Bronchial epithelial cell (primary cell): ENCODE data around the gene TMEM266. TPM values are rescaled to one million over a fixed set of nuclear protein-coding genes. Genes with fewer than 3 reads are reported as not detected.
"Not testable (repeated sequence)": the region's sequence is repeated elsewhere in the genome, so short reads cannot be mapped to it uniquely, and the experiment has no call there.

Experiments
- DNase-seq: peaks from one replicate; pipeline ENCODE4 v3.0.0-alpha.2; 2010; ENCODE audit warnings: low read depth
- FAIRE-seq: peaks from 2 replicates; lab custom pipeline; 2011; peaks lifted over from hg19 to GRCh38; lab: Jason Lieb, UNC
- H3K27me3 ChIP-seq: 2 replicates; pipeline ENCODE4 v1.5.1; 2011; ENCODE audit warnings: low read length; ENCODE audit not compliant: control insufficient read depth, insufficient read depth
- H3K36me3 ChIP-seq: 2 replicates; pipeline ENCODE4 v1.5.1; 2011; ENCODE audit warnings: low read length; ENCODE audit not compliant: control insufficient read depth, insufficient read depth
- H3K4me3 ChIP-seq: 2 replicates; pipeline ENCODE4 v1.5.1; 2011; ENCODE audit warnings: mild to moderate bottlenecking, low read depth, low read length, control low read depth
- total RNA-seq: library from RNA; depleted of rRNA; stranded (reverse); fragments of >200 nt; gene quantifications from 2 replicates; pipeline ENCODE4 v1.2.1, GENCODE V29; 2014
- TF ChIP-seq, protein P1 (sequence below): IDR thresholded peaks from 2 replicates; pipeline ENCODE4 v1.5.1; 2011; ENCODE audit warnings: mild to moderate bottlenecking, moderate library complexity, low read length, control low read depth, inconsistent platforms; ENCODE audit not compliant: insufficient read depth, severe bottlenecking

The TMEM266 gene
- total RNA-seq, 1 donor from 2014 or later, result under 0.01 TPM

GRCh38 chr15:76032046-76032445 is 27.7 kb upstream of the TMEM266 start:
- no peaks in the 10 kb centered on the region for H3K36me3 ChIP-seq
- no peak for FAIRE-seq
- TF ChIP-seq, protein P1, sequence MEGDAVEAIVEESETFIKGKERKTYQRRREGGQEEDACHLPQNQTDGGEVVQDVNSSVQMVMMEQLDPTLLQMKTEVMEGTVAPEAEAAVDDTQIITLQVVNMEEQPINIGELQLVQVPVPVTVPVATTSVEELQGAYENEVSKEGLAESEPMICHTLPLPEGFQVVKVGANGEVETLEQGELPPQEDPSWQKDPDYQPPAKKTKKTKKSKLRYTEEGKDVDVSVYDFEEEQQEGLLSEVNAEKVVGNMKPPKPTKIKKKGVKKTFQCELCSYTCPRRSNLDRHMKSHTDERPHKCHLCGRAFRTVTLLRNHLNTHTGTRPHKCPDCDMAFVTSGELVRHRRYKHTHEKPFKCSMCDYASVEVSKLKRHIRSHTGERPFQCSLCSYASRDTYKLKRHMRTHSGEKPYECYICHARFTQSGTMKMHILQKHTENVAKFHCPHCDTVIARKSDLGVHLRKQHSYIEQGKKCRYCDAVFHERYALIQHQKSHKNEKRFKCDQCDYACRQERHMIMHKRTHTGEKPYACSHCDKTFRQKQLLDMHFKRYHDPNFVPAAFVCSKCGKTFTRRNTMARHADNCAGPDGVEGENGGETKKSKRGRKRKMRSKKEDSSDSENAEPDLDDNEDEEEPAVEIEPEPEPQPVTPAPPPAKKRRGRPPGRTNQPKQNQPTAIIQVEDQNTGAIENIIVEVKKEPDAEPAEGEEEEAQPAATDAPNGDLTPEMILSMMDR, result no peak
- no peak overlapping the region for H3K4me3 ChIP-seq
- no peaks in the 10 kb centered on the region for H3K27me3 ChIP-seq
- no peak for DNase-seq

GRCh38 chr15:76033438-76033837 is 26.3 kb upstream of the TMEM266 start:
- TF ChIP-seq, protein P1, result no peak
- H3K4me3 ChIP-seq, result no peak overlapping the region
- no peaks in the 10 kb centered on the region for H3K27me3 ChIP-seq
- FAIRE-seq, result no peak
- H3K36me3 ChIP-seq, result no peaks in the 10 kb centered on the region
- DNase-seq, result no peak

- DNase-seq (no peak), FAIRE-seq (no peak)
- Histone ChIP-seq H3K27me3 (no peaks in the 10 kb centered on the region), H3K36me3 (no peaks in the 10 kb centered on the region), H3K4me3 (no peak overlapping the region)
- TF ChIP-seq, protein P1, result no peak
Measured at GRCh38 chr15:76034111-76034510, 25.7 kb upstream of the TMEM266 start.

DNA sequence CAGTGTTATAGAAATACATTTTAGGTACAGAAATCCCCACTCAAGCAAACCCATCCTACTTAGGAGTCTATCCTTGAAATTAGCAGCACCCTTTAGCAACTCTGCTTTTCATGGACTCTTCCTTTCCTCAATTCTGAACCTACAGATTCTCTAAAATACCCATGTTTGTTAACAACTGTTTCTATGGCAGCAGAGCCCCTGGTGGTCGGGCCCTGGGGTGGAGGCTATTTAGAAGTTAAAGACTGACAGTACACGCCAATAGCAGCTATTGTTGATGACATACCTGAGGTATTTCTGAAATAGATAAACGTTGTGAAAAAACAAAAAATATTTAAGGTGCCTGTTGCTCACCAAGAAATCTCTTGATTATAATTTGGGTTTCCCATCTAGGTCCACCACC is 24.2 kb upstream of the TMEM266 start:
- TF ChIP-seq, protein P1, result no peak
- Histone ChIP-seq H3K36me3 (no peaks in the 10 kb centered on the region), H3K27me3 (no peaks in the 10 kb centered on the region), H3K4me3 (no peak overlapping the region)
- no peak for DNase-seq
- no peak for FAIRE-seq

- peak; percentile 99 for FAIRE-seq
- H3K36me3 ChIP-seq, result no peaks in the 10 kb centered on the region
- no peaks in the 10 kb centered on the region for H3K27me3 ChIP-seq
- no peak overlapping the region for H3K4me3 ChIP-seq
- peak; percentile 98 for DNase-seq
- TF ChIP-seq, protein P1, result no peak
Measured at GRCh38 chr15:76038512-76038911, 21.3 kb upstream of the TMEM266 start.

DNA sequence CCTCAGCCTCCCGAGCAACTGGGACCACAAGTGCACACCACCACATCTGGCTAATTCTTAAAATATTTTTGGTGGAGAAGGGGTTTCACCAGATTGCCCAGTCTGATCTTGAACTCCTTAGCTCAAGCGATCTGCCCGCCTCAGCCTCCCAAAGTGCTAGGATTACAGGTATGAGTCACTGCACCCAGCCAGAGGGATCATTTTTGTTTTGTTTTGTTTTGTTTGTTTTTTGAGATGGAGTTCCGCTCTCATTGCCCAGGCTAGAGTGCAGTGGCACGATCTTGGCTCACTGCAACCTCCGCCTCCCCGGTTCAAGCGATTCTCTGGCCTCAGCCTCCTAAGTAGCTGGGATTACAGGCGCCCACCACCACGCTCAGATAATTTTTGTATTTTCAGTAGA is 5.6 kb upstream of the TMEM266 start:
- not testable (repeated sequence) for H3K4me3 ChIP-seq, H3K36me3 ChIP-seq, FAIRE-seq, H3K27me3 ChIP-seq
- peak; percentile 31 for DNase-seq
